OCI-LY7 (cell line): ENCODE data around the gene SYS1.

Experiments
- CTCF ChIP-seq: fragments of 200-600 bp; sonication (generic); conservative IDR thresholded peaks from 2 replicates; pipeline ENCODE4 v1.5.1; 2014; ENCODE audit warnings: mild to moderate bottlenecking, antibody characterized with exemption, low read length, moderate library complexity, mixed read lengths
- EZH2phosphoT487 ChIP-seq: fragments of 200-600 bp; sonication (generic); IDR thresholded peaks from 2 replicates; pipeline ENCODE4 v1.6.1; 2018; ENCODE audit warnings: low read depth, borderline replicate concordance, mild to moderate bottlenecking, mixed run types, antibody characterized with exemption, low read length, moderate library complexity, mixed read lengths

DNA sequence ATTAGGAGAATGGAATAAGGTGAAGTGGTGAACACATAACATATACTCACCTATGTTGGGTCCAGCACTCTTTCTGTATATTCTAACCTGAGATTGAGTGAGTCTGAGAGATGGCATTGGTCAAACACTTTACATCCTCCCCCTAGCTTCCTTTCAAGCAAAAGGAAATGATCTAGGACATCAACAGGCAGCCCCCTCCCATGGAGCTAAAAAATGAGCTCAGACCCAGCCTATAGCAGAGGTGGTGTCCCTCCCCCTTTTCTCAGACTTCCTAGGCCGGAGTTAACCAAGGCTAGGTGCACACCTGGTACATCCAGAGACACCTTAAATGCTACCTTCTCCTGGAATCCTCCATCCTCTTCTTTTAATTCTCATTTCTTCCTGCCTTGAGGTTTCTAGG is 9.2 kb upstream of the SYS1 start:
- TF ChIP-seq EZH2phosphoT487 (no peak), CTCF (no peak)
